ENCODE results near the gene PLOD1.

DNA sequence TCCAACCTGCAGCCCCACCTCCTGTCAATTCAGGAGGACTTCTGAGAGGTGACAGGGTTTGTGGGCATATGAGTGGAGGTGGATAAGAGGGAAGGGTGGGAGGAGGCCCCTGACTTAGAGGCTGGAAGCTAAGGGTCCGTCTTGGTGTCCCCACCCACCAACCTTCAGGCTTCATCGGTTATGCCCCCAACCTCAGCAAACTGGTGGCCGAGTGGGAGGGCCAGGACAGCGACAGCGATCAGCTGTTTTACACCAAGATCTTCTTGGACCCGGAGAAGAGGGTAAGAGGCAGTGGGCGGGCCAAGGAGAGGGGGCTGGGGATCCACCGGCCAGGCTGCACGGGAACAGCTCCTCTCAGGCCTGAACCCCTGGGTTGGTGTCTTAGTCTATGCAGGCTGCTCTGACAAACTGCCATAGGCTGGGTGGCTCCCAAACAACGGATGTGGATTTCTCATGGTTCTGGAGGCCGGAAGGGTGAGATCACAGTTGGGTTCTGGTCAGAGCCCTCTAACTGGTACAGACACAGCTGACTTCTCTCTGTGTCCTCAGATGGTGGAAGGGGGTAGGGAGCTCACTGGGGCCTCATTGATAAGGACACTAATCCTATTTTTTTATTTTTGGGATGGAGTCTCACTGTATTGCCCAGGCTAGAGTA, 18.1 kb downstream of the PLOD1 start:
- TF ChIP-seq, protein P1, sequence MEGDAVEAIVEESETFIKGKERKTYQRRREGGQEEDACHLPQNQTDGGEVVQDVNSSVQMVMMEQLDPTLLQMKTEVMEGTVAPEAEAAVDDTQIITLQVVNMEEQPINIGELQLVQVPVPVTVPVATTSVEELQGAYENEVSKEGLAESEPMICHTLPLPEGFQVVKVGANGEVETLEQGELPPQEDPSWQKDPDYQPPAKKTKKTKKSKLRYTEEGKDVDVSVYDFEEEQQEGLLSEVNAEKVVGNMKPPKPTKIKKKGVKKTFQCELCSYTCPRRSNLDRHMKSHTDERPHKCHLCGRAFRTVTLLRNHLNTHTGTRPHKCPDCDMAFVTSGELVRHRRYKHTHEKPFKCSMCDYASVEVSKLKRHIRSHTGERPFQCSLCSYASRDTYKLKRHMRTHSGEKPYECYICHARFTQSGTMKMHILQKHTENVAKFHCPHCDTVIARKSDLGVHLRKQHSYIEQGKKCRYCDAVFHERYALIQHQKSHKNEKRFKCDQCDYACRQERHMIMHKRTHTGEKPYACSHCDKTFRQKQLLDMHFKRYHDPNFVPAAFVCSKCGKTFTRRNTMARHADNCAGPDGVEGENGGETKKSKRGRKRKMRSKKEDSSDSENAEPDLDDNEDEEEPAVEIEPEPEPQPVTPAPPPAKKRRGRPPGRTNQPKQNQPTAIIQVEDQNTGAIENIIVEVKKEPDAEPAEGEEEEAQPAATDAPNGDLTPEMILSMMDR (conservative IDR thresholded peaks at IDR 0.05): no peak
- TF ChIP-seq EZH2 (IDR thresholded peaks at IDR 0.05; ENCODE audit: low read depth): no peak
